ENCODE results near the gene MAPK8IP2. TPM values are rescaled to one million over a fixed set of nuclear protein-coding genes. Genes with fewer than 3 reads are reported as not detected.

The MAPK8IP2 gene
- total and polyA plus RNA-seq, 2 of the 13 experiments (the other 11 are each of a cell fraction or from before 2014, with no cell fraction given) = 1.3 to 2.6 TPM

DNA sequence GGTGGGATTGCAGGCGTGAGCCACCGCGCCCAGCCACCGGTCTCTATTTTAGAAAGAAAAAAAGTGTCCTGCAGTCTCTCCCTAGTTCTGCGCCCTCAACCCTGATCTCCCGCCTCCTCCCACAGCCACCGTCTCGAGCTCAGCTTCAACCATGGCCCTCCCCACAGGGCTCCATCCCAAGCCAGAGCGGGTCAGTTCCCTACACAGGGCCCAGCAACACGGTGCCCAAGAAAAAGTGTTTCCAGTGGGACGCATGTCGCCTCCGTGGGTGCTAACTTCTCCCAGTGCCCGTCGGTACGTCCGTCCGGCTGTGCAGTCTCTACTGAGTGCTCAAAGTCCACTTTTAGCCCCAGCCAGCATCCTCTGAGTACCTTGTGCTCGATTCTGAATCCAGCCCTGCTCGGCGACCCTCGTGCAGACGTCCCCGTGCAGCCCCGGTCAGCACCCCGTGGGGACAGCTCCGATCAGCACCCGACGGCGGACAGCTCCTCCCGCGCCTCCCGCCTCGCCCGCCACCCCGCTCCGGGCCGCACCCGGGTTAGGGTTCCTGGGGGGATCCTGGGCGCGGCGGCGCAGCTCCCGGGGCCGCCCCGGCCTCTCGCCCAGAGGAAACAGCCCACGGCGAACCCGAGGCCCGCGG lies 657 bp upstream of the MAPK8IP2 start (continued):
- TF ChIP-seq SMAD9 (CRISPR knock-in tag; IDR thresholded peaks at IDR 0.05) (peak; percentile 99), ZNF160 (CRISPR knock-in tag; IDR thresholded peaks at IDR 0.05) (peak; percentile 97), TIGD3 (CRISPR knock-in tag; IDR thresholded peaks at IDR 0.05; ENCODE audit: borderline replicate concordance) (peak; percentile 99), SRSF4 (IDR thresholded peaks at IDR 0.05; ENCODE audit: low read depth, low read length, poor library complexity, severe bottlenecking) (no peak), ZC3H4 (CRISPR knock-in tag; IDR thresholded peaks at IDR 0.05; ENCODE audit: borderline replicate concordance) (peak; percentile 67; the same call in 1 of the 2 replicates), PLRG1 (conservative IDR thresholded peaks at IDR 0.05) (no peak), POLR2AphosphoS5 (IDR thresholded peaks at IDR 0.05; ENCODE audit: low read depth, low read length) (no peak), ZNF777 (CRISPR knock-in tag; IDR thresholded peaks at IDR 0.05) (peak; percentile 92), ZNF484 (CRISPR knock-in tag; IDR thresholded peaks at IDR 0.05; ENCODE audit: borderline replicate concordance, low read depth) (peak; percentile 96; the same call in 1 of the 2 replicates), KMT2A (CRISPR knock-in tag; IDR thresholded peaks at IDR 0.05) (peak; percentile 89), HNF4G (IDR thresholded peaks at IDR 0.05; ENCODE audit: borderline replicate concordance, low read depth, low read length) (no peak), HNF4G (CRISPR knock-in tag; IDR thresholded peaks at IDR 0.05; ENCODE audit: borderline replicate concordance, low read depth) (peak; percentile 42; the same call in 1 of the 2 replicates), THAP7 (CRISPR knock-in tag; IDR thresholded peaks at IDR 0.05) (peak; percentile 92; the same call in 1 of the 2 replicates), ZNF44 (CRISPR knock-in tag; IDR thresholded peaks at IDR 0.05) (peak; percentile 95), CCDC6 (CRISPR knock-in tag; IDR thresholded peaks at IDR 0.05) (peak; percentile 97), DDIT3 (CRISPR knock-in tag; IDR thresholded peaks at IDR 0.05) (peak; percentile 84; the same call in 1 of the 2 replicates), NBN (conservative IDR thresholded peaks at IDR 0.05) (no peak), RAD21 (CRISPR knock-in tag; IDR thresholded peaks at IDR 0.05) (peak; percentile 32; the same call in 1 of the 2 replicates), YEATS2 (CRISPR knock-in tag; IDR thresholded peaks at IDR 0.05; ENCODE audit: borderline replicate concordance) (peak; percentile 87), SIX4 (CRISPR knock-in tag; IDR thresholded peaks at IDR 0.05) (peak; percentile 94), KDM4B (CRISPR knock-in tag; IDR thresholded peaks at IDR 0.05) (peak; percentile 99), ZNF670 (CRISPR knock-in tag; IDR thresholded peaks at IDR 0.05; ENCODE audit: borderline replicate concordance) (peak; percentile 83; the same call in 1 of the 2 replicates)
- TF ChIP-seq, protein P1, sequence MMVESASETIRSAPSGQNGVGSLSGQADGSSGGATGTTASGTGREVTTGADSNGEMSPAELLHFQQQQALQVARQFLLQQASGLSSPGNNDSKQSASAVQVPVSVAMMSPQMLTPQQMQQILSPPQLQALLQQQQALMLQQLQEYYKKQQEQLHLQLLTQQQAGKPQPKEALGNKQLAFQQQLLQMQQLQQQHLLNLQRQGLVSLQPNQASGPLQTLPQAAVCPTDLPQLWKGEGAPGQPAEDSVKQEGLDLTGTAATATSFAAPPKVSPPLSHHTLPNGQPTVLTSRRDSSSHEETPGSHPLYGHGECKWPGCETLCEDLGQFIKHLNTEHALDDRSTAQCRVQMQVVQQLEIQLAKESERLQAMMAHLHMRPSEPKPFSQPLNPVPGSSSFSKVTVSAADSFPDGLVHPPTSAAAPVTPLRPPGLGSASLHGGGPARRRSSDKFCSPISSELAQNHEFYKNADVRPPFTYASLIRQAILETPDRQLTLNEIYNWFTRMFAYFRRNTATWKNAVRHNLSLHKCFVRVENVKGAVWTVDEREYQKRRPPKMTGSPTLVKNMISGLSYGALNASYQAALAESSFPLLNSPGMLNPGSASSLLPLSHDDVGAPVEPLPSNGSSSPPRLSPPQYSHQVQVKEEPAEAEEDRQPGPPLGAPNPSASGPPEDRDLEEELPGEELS (CRISPR knock-in tag; IDR thresholded peaks at IDR 0.05) = peak; percentile 76
- TF ChIP-seq, protein P2, sequence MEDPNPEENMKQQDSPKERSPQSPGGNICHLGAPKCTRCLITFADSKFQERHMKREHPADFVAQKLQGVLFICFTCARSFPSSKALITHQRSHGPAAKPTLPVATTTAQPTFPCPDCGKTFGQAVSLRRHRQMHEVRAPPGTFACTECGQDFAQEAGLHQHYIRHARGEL (CRISPR knock-in tag; IDR thresholded peaks at IDR 0.05) = no peak
